GM18870 (cell line): ENCODE measurements around the gene LANCL2.
A peak's percentile ranks its signal among the peaks of the same experiment; 100 is the strongest.

Experiments
- ATAC-seq: cut with Tn5 transposase; IDR thresholded peaks from one replicate; pipeline ENCODE4 v1.9.1; 2021; ENCODE audit warnings: moderate library complexity; ENCODE audit not compliant: unreplicated experiment

The LANCL2 gene

DNA sequence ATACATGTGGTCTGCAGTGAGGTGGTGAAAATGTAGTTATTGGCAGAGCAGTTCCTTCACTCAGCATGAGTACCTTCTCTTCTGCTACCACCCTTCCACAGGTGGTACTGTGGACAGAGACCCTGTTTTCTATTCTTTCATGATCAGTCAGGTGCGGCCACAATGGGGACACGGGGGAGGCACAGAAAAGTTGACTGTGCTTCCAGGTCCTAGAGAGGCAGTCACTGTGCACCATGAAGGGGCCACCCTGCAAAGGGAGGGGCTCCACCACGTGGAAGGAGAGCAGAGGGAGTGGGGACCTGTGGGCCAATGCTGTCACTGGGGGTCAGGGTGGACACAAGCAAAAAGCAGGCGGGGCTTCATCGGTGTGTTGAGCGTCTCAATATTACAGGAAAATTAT lies 3.6 kb upstream of the LANCL2 start:
- no peak for ATAC-seq

DNA sequence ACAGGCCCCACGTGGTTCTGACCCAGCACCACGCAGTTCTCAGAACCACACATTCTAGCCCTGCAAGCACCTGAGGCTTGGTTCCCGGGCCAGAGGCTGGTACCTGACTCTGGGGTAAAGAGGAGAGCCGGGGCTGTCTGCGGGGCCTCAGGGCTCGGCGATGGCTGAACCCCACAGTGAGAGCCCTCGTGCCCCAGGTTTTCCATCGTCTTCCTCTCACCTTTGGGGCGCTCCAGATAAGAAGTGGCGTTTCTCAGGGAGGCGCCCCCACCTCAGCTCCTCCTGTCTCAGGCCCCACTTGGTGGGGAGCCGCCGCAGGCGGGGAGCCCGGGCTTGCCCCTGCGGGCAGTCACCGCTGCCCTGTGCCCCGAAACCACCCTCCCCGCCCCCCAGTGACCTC lies 2.2 kb upstream of the LANCL2 start:
- no peak for ATAC-seq

DNA sequence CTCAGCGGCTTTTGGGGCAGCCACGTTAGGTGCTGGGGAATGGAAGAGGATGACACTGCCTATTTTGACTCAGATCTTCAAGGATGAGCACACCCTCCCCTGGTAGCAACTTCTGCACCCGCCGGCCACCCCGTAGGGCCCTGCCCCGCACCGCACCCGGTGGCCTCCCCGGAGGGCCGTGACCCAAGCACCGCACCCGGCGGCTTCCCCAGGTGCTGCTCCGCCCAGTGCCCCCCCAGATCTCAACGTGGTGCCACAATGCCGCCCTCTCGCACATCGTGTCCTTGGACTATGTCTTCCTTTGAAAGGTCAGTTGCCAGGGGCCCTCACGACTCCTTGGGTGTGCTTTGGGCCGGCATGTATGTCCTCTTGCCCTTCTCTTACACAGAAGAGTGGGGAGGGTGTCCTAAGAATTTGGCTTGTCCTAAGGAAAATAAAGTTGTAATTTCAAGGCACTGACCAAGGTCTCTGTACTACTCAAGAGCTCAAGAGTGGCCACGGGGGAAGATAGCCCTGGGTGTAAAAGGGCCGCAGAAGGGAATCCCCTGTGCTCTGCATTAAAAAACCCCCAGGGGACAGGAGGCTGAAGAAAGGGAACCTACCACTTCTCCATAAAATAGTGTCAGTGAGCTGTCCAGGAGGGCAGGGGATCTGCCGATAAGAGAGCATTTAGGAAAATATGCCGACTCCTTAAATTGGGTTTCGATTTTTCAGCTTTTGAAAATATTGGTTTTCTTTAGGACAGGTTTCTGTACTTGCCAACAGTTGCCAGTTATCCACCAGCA lies 1.6 kb upstream of the LANCL2 start:
- ATAC-seq: no peak

DNA sequence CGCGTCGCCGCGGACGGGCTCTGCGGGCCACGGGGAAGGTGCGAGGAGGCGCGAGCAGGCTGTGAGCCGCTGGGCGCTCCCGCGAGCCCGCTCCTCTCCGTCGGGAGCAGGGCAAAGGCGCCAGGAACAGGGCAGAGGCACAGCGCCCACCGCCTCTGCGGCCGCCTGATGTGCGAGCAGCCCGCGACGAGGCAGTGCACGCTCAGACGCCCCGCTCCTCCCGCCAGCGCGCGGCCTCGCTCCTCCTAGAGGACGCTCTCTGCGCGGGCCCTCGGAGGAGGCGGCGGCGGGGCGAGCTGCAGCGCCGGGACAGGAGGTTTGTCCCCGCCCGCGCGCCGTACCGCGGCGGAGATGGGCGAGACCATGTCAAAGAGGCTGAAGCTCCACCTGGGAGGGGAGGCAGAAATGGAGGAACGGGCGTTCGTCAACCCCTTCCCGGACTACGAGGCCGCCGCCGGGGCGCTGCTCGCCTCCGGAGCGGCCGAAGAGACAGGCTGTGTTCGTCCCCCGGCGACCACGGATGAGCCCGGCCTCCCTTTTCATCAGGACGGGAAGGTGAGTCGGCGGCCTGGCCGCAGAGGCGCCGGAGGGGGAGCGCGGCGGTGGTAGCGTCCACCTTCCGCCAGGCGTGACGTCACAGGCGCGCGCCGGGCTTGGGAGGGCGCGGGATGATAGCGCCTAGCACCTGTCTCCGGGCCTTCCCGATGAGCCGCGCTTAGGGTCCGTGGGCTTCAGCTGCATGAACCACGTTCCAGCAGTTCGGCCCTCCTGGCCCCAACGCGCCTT lies 731 bp downstream of the LANCL2 start:
- ATAC-seq: peak; percentile 83

- peak; percentile 12 for ATAC-seq
Observed at GRCh38 chr7:55366461-55367070, 1.4 kb downstream of the LANCL2 start.

DNA sequence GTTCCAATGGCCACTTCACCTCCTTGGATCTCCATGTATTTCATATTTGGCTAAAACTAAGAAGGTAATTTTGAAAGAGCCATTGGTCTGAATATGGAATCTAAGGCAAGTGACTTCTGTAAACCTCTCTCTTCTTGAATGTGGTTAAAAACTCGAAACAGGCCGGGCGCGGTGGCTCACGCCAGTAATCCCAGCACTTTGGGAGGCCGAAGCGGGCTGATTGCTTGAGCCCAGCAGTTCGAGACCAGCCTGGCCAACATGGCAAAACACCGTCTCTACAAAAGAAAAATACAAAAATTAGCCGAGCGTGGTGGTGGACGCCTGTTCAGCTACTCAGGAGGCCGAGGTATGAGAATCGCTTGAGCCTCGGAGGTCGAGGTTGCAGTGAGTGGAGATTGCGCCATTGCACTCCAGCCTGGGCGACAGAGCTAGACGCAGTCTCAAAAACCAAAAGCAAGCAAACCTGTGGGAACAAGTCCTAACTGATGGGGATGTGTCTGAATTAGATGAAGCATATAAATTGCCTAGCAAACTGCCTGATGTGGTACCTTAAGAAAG lies 2.2 kb downstream of the LANCL2 start:
- no peak for ATAC-seq

GRCh38 chr7:55369427-55370400 lies 4.6 kb downstream of the LANCL2 start:
- no peak for ATAC-seq

DNA sequence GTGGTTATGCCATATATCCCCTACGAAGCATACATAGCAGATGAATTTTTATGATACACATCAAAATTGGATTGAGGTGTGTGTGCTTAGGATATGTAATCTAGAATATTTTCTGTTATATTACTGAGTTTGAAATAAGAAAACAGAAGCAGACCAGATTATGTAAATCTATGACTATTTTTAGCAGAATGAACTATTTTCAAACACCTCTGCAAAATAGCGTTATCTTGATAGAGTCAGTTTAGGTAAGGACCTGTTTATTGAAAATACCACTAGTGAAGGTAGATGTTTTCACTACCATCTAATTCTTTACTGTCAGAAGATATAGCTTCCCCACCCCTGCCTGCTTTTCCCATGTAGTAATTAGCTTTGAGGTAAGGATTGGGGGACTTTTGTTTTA lies 9.1 kb downstream of the LANCL2 start:
- ATAC-seq: no peak

DNA sequence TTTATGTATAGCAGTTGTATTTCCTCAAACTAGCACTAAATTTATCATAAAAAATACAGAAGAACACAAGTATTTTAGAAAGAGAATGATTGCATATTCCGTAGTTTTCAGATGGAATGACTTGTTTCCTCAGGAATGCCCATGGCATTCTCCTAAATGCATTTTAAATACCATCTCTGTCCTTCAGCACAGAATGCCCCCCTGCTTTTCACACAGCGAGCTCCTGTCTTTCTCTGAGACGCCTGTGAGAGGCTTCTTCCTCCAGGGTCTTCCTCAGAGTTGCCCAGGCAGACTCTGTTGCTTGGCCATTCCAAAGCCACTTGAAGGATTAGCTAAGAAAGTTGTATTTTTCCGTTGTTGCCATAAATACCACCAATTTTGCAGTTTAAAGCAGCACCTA lies 10.1 kb downstream of the LANCL2 start:
- no peak for ATAC-seq

DNA sequence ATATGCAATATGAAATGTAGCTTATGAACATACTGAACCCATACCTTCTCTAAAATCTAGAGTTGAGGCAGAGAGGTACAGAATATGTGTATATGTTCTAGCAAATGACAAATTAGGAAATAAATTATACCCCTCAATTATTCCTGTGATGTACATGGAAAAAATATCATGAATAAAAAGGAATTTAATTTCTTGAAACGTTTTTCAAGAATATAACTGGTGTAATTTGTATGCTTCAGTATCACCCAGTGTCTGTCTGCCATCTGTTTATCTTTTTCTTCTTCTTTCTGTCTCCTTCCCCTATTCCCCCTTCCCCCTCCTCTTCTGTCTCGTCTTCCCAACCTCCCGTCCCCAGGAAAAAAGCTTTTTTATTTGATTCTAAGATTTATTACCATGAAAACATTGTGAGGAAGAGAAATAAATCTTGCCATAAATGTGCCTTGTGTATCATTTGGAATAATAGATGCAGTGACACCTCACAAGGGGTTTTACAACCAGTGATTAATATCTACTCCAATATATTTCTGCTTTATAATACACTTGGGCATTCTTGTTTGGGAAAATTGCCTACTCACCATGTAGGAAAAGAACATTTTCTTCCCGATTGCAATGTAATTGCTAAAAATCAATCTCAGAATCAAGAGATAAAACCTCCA lies 12.2 kb downstream of the LANCL2 start:
- ATAC-seq: no peak

GRCh38 chr7:55379285-55379684 lies 14.1 kb downstream of the LANCL2 start:
- ATAC-seq: no peak

GRCh38 chr7:55381189-55381588 lies 16.1 kb downstream of the LANCL2 start:
- ATAC-seq: no peak

DNA sequence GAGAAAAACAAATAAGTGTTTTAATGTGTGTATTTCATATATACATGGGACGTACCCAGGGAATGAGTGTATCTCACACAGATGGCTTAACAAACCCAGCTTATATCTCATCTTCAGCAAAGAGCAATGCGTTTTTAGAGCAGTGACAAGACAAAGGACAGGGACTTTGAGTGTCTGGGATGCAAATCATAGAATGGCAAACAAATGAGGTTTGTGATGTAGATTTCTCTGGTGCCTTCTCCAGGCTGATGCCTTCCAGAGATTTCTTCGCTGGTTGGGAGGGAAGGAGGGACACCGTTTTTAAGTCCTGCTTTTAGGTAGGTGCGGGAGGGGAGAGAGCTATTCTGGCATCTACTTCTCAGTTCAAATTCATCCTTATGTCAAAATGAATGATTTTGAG lies 16.6 kb downstream of the LANCL2 start:
- ATAC-seq: no peak

GRCh38 chr7:55382251-55382650 lies 17.1 kb downstream of the LANCL2 start:
- no peak for ATAC-seq

- no peak for ATAC-seq
Observed at GRCh38 chr7:55386541-55386940, 21.4 kb downstream of the LANCL2 start.

- ATAC-seq: no peak
Observed at GRCh38 chr7:55387062-55387965, 22.2 kb downstream of the LANCL2 start.

GRCh38 chr7:55396233-55396785 lies 31.2 kb downstream of the LANCL2 start:
- no peak for ATAC-seq

GRCh38 chr7:55397617-55398016 lies 32.5 kb downstream of the LANCL2 start:
- ATAC-seq: no peak

GRCh38 chr7:55400191-55400590 lies 35.1 kb downstream of the LANCL2 start:
- ATAC-seq: no peak
